ENCODE measurements around the gene ABLIM3. TPM values are rescaled to one million over a fixed set of nuclear protein-coding genes. Genes with fewer than 3 reads are reported as not detected.

ABLIM3 gene
- total RNA-seq, 1 experiment from 2014 or later = 14.3 TPM

DNA sequence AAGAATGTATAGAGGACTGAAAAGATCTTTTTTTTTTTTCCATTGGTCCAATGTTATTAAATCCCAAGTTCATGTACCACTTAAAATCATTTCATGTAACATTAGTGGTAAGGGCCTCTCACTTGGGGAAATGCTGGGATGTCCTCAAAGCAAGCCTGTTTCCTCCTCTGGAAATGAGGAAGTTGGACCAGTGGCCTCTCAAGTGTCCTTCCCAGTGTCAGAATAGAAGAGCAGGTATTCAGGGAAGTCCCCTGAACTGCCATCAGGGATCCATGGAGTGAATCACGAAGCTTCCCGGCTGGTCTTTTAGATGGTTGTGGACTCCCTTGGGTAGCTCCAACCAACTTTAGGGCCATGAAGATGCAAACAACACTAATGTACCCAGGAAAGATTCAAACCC is 75.2 kb downstream of the ABLIM3 start:
- Histone ChIP-seq H3K9ac (ENCODE audit: low read length) (no peak overlapping the region), H3K4me3 (replicated peaks in 1 of 2; ENCODE audit: low read depth in 1 of 2, low read length in 2 of 2) (no peak overlapping the region), H4K20me1 (ENCODE audit: insufficient read depth) (no peaks in the 10 kb centered on the region), H3K36me3 (ENCODE audit: control insufficient read depth in 1 of 2, insufficient read depth in 2 of 2, low read length in 2 of 2) (no peaks in the 10 kb centered on the region), H3K4me2 (ENCODE audit: low read length) (no peak overlapping the region), H3K27me3 (ENCODE audit: insufficient read depth, low read length) (no peaks in the 10 kb centered on the region), H3K9me3 (ENCODE audit: control insufficient read depth in 1 of 2, insufficient read depth in 1 of 2, low read depth in 1 of 2, low read length in 2 of 2) (no peaks in the 10 kb centered on the region), H3K27ac (ENCODE audit: low read depth, low read length) (no peak overlapping the region), H3K79me2 (ENCODE audit: insufficient read depth, low read length) (no peaks in the 10 kb centered on the region), H2AFZ (ENCODE audit: low read depth, low read length, poor library complexity, severe bottlenecking) (no peak overlapping the region), H3K9me2 (ENCODE audit: insufficient read depth) (0 out of 2 replicates have a peak, but pooled peaks cover 3% of the 10 kb centered on the region), H3K4me1 (ENCODE audit: control insufficient read depth in 1 of 2, insufficient read depth in 2 of 2, low read length in 2 of 2) (peaks cover 0 to 11% of the 10 kb centered on the region in 2 experiments; a peak in 3 of 4 replicates)
- DNase-seq (ENCODE audit: low read depth, low spot score) (no peak), ATAC-seq (no peak)
- intact Hi-C loops (cut with micrococcal nuclease) = no loop called here
- TF ChIP-seq, protein P1, sequence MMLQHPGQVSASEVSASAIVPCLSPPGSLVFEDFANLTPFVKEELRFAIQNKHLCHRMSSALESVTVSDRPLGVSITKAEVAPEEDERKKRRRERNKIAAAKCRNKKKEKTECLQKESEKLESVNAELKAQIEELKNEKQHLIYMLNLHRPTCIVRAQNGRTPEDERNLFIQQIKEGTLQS (IDR thresholded peaks at IDR 0.05) = no peak
- TF ChIP-seq SRF (IDR thresholded peaks at IDR 0.05; ENCODE audit: low read depth) (no peak), SP1 (IDR thresholded peaks at IDR 0.05; ENCODE audit: low read depth) (no peak), JUND (IDR thresholded peaks at IDR 0.05) (no peak), POLR2A (IDR thresholded peaks at IDR 0.05; ENCODE audit: borderline replicate concordance, extremely low read depth, insufficient read depth, insufficient read length) (no peak), ZNF274 (IDR thresholded peaks at IDR 0.05; ENCODE audit: low read depth, low read length) (no peak), EGR1 (IDR thresholded peaks at IDR 0.05; ENCODE audit: low read depth) (no peak), EZH2phosphoT487 (IDR thresholded peaks at IDR 0.05; ENCODE audit: borderline replicate concordance) (no peak), ZFX (IDR thresholded peaks at IDR 0.05) (no peak), SIN3A (IDR thresholded peaks at IDR 0.05; ENCODE audit: low read depth) (no peak)
- TF ChIP-seq, protein P2, sequence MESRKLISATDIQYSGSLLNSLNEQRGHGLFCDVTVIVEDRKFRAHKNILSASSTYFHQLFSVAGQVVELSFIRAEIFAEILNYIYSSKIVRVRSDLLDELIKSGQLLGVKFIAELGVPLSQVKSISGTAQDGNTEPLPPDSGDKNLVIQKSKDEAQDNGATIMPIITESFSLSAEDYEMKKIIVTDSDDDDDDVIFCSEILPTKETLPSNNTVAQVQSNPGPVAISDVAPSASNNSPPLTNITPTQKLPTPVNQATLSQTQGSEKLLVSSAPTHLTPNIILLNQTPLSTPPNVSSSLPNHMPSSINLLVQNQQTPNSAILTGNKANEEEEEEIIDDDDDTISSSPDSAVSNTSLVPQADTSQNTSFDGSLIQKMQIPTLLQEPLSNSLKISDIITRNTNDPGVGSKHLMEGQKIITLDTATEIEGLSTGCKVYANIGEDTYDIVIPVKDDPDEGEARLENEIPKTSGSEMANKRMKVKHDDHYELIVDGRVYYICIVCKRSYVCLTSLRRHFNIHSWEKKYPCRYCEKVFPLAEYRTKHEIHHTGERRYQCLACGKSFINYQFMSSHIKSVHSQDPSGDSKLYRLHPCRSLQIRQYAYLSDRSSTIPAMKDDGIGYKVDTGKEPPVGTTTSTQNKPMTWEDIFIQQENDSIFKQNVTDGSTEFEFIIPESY (IDR thresholded peaks at IDR 0.05; ENCODE audit: extremely low read depth, insufficient replicate concordance, low read length) = no peak
- TF ChIP-seq, protein P3, sequence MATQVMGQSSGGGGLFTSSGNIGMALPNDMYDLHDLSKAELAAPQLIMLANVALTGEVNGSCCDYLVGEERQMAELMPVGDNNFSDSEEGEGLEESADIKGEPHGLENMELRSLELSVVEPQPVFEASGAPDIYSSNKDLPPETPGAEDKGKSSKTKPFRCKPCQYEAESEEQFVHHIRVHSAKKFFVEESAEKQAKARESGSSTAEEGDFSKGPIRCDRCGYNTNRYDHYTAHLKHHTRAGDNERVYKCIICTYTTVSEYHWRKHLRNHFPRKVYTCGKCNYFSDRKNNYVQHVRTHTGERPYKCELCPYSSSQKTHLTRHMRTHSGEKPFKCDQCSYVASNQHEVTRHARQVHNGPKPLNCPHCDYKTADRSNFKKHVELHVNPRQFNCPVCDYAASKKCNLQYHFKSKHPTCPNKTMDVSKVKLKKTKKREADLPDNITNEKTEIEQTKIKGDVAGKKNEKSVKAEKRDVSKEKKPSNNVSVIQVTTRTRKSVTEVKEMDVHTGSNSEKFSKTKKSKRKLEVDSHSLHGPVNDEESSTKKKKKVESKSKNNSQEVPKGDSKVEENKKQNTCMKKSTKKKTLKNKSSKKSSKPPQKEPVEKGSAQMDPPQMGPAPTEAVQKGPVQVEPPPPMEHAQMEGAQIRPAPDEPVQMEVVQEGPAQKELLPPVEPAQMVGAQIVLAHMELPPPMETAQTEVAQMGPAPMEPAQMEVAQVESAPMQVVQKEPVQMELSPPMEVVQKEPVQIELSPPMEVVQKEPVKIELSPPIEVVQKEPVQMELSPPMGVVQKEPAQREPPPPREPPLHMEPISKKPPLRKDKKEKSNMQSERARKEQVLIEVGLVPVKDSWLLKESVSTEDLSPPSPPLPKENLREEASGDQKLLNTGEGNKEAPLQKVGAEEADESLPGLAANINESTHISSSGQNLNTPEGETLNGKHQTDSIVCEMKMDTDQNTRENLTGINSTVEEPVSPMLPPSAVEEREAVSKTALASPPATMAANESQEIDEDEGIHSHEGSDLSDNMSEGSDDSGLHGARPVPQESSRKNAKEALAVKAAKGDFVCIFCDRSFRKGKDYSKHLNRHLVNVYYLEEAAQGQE (IDR thresholded peaks at IDR 0.05; ENCODE audit: low read depth) = no peak
- ChIA-PET RAD21 (ENCODE audit: low non-redundant PET in 1 of 2, low total read pairs in 2 of 2, uncharacterized antibody in 2 of 2, unreplicated experiment in 2 of 2) (no interaction called here), POLR2A (no interaction called here), CTCF (no interaction called here)
- BruUV-seq (replicated peaks) = no TSS peak

Measured in HCT116 (cell line).